CD4-positive, alpha-beta memory T cell (primary cell): Measurements from ENCODE around the gene IGHMBP2. TPM values are rescaled to one million over a fixed set of nuclear protein-coding genes. Genes with fewer than 3 reads are reported as not detected.
A peak's percentile ranks its signal among the peaks of the same experiment; 100 is the strongest.

Source experiments
- CTCF ChIA-PET: fragments of 350-600 bp; sonication (Branson Sonifier 250); formaldehyde crosslinking; loops from one replicate; lab custom pipeline; 2021; ENCODE audit warnings: inconsistent platforms; ENCODE audit not compliant: partially characterized antibody; lab: Charles Lee
- POLR2A ChIA-PET: fragments of 350-600 bp; sonication (Branson Sonifier 250); formaldehyde crosslinking; loops from one replicate; lab custom pipeline; 2021; ENCODE audit not compliant: partially characterized antibody; lab: Charles Lee
- DNase-seq, 5 donors: peaks; one replicate each; pipeline versions ENCODE4 v3.0.0 to v3.0.0-alpha.2; 2020 to 2022; ENCODE audit warnings: mixed read lengths in 1 of 5
- H3K27ac ChIP-seq: one replicate; pipeline ENCODE4 v1.7.0; 2013; ENCODE audit warnings: low read depth, low read length
- H3K27me3 ChIP-seq: 2 replicates; pipeline ENCODE4 v1.7.0; 2013; ENCODE audit warnings: mild to moderate bottlenecking, low read length, moderate library complexity; ENCODE audit not compliant: insufficient read depth
- H3K36me3 ChIP-seq: 2 replicates; pipeline ENCODE4 v1.7.0; 2013; ENCODE audit warnings: mild to moderate bottlenecking, low read length, moderate library complexity; ENCODE audit not compliant: insufficient read depth
- H3K4me1 ChIP-seq: 2 replicates; pipeline ENCODE4 v1.7.0; 2013; ENCODE audit warnings: mild to moderate bottlenecking, low read length, moderate library complexity; ENCODE audit not compliant: insufficient read depth
- H3K4me3 ChIP-seq, 2 donors: one replicate each; pipeline ENCODE4 v1.7.0; 2013; ENCODE audit warnings: low read length in 2 of 2, mild to moderate bottlenecking in 1 of 2
- H3K9me3 ChIP-seq, 2 donors: one replicate each; pipeline ENCODE4 v1.7.0; 2013; ENCODE audit warnings: low read length in 2 of 2, control low read depth in 1 of 2; ENCODE audit not compliant: control insufficient read depth in 1 of 2
- H3K27ac Mint-ChIP-seq, 7 donors: one replicate each; pipeline ENCODE4 v1.8.0; 2020 to 2021; ENCODE audit warnings: mixed read lengths in 7 of 7, mild to moderate bottlenecking in 6 of 7, inconsistent platforms in 3 of 7, moderate library complexity in 3 of 7
- H3K27me3 Mint-ChIP-seq, 2 donors: one replicate each; pipeline ENCODE4 v1.8.0; 2020 to 2021; ENCODE audit warnings: mixed read lengths in 2 of 2
- H3K36me3 Mint-ChIP-seq, 2 donors: one replicate each; pipeline ENCODE4 v1.8.0; 2020 to 2021; ENCODE audit warnings: mixed read lengths in 2 of 2, inconsistent platforms in 1 of 2, mild to moderate bottlenecking in 1 of 2
- H3K4me1 Mint-ChIP-seq, 4 donors: one replicate each; pipeline ENCODE4 v1.8.0; 2020 to 2021; ENCODE audit warnings: mixed read lengths in 4 of 4, mild to moderate bottlenecking in 1 of 4
- H3K4me3 Mint-ChIP-seq, 8 donors: one replicate each; pipeline ENCODE4 v1.8.0; 2020 to 2021; ENCODE audit warnings: mixed read lengths in 8 of 8, mild to moderate bottlenecking in 7 of 8, moderate library complexity in 6 of 8, inconsistent platforms in 3 of 8
- H3K9me3 Mint-ChIP-seq, 8 donors: one replicate each; pipeline ENCODE4 v1.8.0; 2020 to 2021; ENCODE audit warnings: mixed read lengths in 8 of 8, mild to moderate bottlenecking in 5 of 8, inconsistent platforms in 3 of 8, moderate library complexity in 1 of 8
- intact Hi-C: fragments of 100-400 bp; cut with micrococcal nuclease; formaldehyde crosslinking; loops from one replicate; pipeline ENCODE4 v1.15.1; 2023
- polyA plus RNA-seq, 2 donors: library from polyadenylated mRNA; unstranded; fragments of 300-500 nt; fragmentation: Illumina TruSeq; gene quantifications; one replicate each; pipeline ENCODE4 v1.2.3, GENCODE V29; 2021
- total RNA-seq, 2 experiments: library from RNA; stranded (reverse); gene quantifications; one replicate each; pipeline ENCODE4 v1.2.3, GENCODE V29; 2021

Gene IGHMBP2
- total and polyA plus RNA-seq, 4 experiments from 2014 or later, result 3.8 to 37.6 (median 22.7) TPM

- H3K4me3 Mint-ChIP-seq, result no peak overlapping the region
- ChIA-PET CTCF (interaction anchor here (0.7 to 0.8 kb wide), 2 partner anchors 17 to 827 kb away, joined by 3 read pairs; no protein-coding TSS in a partner anchor), POLR2A (no interaction called here)
- H3K36me3 Mint-ChIP-seq, result no peaks in the 10 kb centered on the region
- DNase-seq, result peak in 1 of 5 donors; percentile 16
- H3K4me1 Mint-ChIP-seq, result peaks cover 0 to 3% (median under 1%) of the 10 kb centered on the region in 4 donors
- no peak overlapping the region for H3K27ac ChIP-seq
- H3K9me3 ChIP-seq, result no peaks in the 10 kb centered on the region
- intact Hi-C loops, result no loop called here
- H3K27me3 ChIP-seq, result no peaks in the 10 kb centered on the region
- no peaks in the 10 kb centered on the region for H3K36me3 ChIP-seq
- no peak overlapping the region for H3K4me3 ChIP-seq
- no peaks in the 10 kb centered on the region for H3K27me3 Mint-ChIP-seq
- no peaks in the 10 kb centered on the region for H3K4me1 ChIP-seq
- H3K9me3 Mint-ChIP-seq, result no peaks in the 10 kb centered on the region
- H3K27ac Mint-ChIP-seq, result peak overlapping the region in 2 of 7 donors; percentile 30 to 58
These were observed 70.9 kb downstream of the IGHMBP2 start for GRCh38 chr11:68974421-68975194.

GRCh38 chr11:68976095-68976494 lies 72.4 kb downstream of the IGHMBP2 start:
- intact Hi-C loops, result no loop called here
- Histone ChIP-seq H3K4me1 (no peaks in the 10 kb centered on the region), H3K27me3 (no peaks in the 10 kb centered on the region), H3K27ac (no peak overlapping the region), H3K9me3 (no peaks in the 10 kb centered on the region), H3K4me3 (no peak overlapping the region), H3K36me3 (no peaks in the 10 kb centered on the region)
- H3K36me3 Mint-ChIP-seq, result no peaks in the 10 kb centered on the region
- no peaks in the 10 kb centered on the region for H3K27me3 Mint-ChIP-seq
- CTCF ChIA-PET, result no interaction called here
- peaks cover 0 to 2% (median under 1%) of the 10 kb centered on the region in 4 donors for H3K4me1 Mint-ChIP-seq
- H3K4me3 Mint-ChIP-seq, result no peak overlapping the region
- no peak overlapping the region for H3K27ac Mint-ChIP-seq
- H3K9me3 Mint-ChIP-seq, result no peaks in the 10 kb centered on the region
- DNase-seq, result no peak
- POLR2A ChIA-PET, result no interaction called here

GRCh38 chr11:68976563-68976962 lies 72.9 kb downstream of the IGHMBP2 start:
- peak overlapping the region in 1 of 7 donors; percentile 42 for H3K27ac Mint-ChIP-seq
- CTCF ChIA-PET, result interaction anchor here (1.0 kb wide), 1 partner anchor 19 kb away, joined by 3 read pairs; no protein-coding TSS in a partner anchor

GRCh38 chr11:68977781-68978625 lies 74.3 kb downstream of the IGHMBP2 start:
- POLR2A ChIA-PET, result interaction anchor here (1.4 kb wide), 1 partner anchor 15 kb away, joined by 3 read pairs; no protein-coding TSS in a partner anchor
- peaks cover 0 to 2% (median under 1%) of the 10 kb centered on the region in 4 donors for H3K4me1 Mint-ChIP-seq

More at GRCh38 chr11:68976563-68976962, 72.9 kb downstream of the IGHMBP2 start:
- Histone ChIP-seq H3K9me3 (no peaks in the 10 kb centered on the region), H3K27me3 (no peaks in the 10 kb centered on the region), H3K27ac (no peak overlapping the region), H3K36me3 (no peaks in the 10 kb centered on the region), H3K4me3 (no peak overlapping the region), H3K4me1 (no peaks in the 10 kb centered on the region)
- Mint-ChIP-seq H3K4me1 (peaks cover 0 to 2% (median under 1%) of the 10 kb centered on the region in 4 donors), H3K27me3 (no peaks in the 10 kb centered on the region), H3K36me3 (no peaks in the 10 kb centered on the region), H3K4me3 (no peak overlapping the region), H3K9me3 (peaks cover 0 to 2% (median 0%) of the 10 kb centered on the region in 8 donors)
- no peak for DNase-seq
- POLR2A ChIA-PET, result no interaction called here
- intact Hi-C loops, result no loop called here

GRCh38 chr11:68978626-68978930 lies 74.9 kb downstream of the IGHMBP2 start:
- Histone ChIP-seq H3K36me3 (no peaks in the 10 kb centered on the region), H3K4me3 (no peak overlapping the region), H3K27me3 (no peaks in the 10 kb centered on the region), H3K4me1 (no peaks in the 10 kb centered on the region), H3K27ac (no peak overlapping the region), H3K9me3 (no peaks in the 10 kb centered on the region)
- Mint-ChIP-seq H3K27me3 (no peaks in the 10 kb centered on the region), H3K27ac (no peak overlapping the region), H3K9me3 (peaks cover 0 to 10% (median 2%) of the 10 kb centered on the region in 8 donors), H3K4me3 (no peak overlapping the region), H3K36me3 (peaks cover 0 to 4% of the 10 kb centered on the region in 2 donors), H3K4me1 (peaks cover 0 to 2% (median under 1%) of the 10 kb centered on the region in 4 donors)
- ChIA-PET POLR2A (interaction anchor here (1.4 kb wide), 1 partner anchor 16 kb away, joined by 3 read pairs; no protein-coding TSS in a partner anchor), CTCF (no interaction called here)
- DNase-seq, result no peak
- intact Hi-C loops, result no loop called here

More at GRCh38 chr11:68977781-68978625, 74.3 kb downstream of the IGHMBP2 start:
- Histone ChIP-seq H3K4me3 (no peak overlapping the region), H3K27me3 (no peaks in the 10 kb centered on the region), H3K27ac (no peak overlapping the region), H3K4me1 (no peaks in the 10 kb centered on the region), H3K9me3 (no peaks in the 10 kb centered on the region), H3K36me3 (no peaks in the 10 kb centered on the region)
- peaks cover 0 to 4% of the 10 kb centered on the region in 2 donors for H3K36me3 Mint-ChIP-seq
- H3K27ac Mint-ChIP-seq, result no peak overlapping the region
- CTCF ChIA-PET, result no interaction called here
- DNase-seq, result no peak
- H3K27me3 Mint-ChIP-seq, result no peaks in the 10 kb centered on the region
- intact Hi-C loops, result no loop called here
- H3K4me3 Mint-ChIP-seq, result no peak overlapping the region
- H3K9me3 Mint-ChIP-seq, result peaks cover 0 to 10% (median 2%) of the 10 kb centered on the region in 8 donors

- H3K4me1 Mint-ChIP-seq, result peaks cover 0 to 2% (median under 1%) of the 10 kb centered on the region in 4 donors
- no peak for DNase-seq
- Histone ChIP-seq H3K27ac (no peak overlapping the region), H3K9me3 (no peaks in the 10 kb centered on the region), H3K4me3 (no peak overlapping the region), H3K27me3 (no peaks in the 10 kb centered on the region), H3K36me3 (no peaks in the 10 kb centered on the region), H3K4me1 (no peaks in the 10 kb centered on the region)
- peaks cover 0 to 10% (median 2%) of the 10 kb centered on the region in 8 donors for H3K9me3 Mint-ChIP-seq
- no peak overlapping the region for H3K4me3 Mint-ChIP-seq
- peaks cover 0 to under 1% of the 10 kb centered on the region in 2 donors for H3K27me3 Mint-ChIP-seq
- intact Hi-C loops, result no loop called here
- H3K27ac Mint-ChIP-seq, result no peak overlapping the region
- peaks cover 0 to 4% of the 10 kb centered on the region in 2 donors for H3K36me3 Mint-ChIP-seq
- ChIA-PET CTCF (no interaction called here), POLR2A (interaction anchor here (1.4 to 1.8 kb wide), 2 partner anchors 13 to 16 kb away, joined by 3 to 7 read pairs; no protein-coding TSS in a partner anchor)
These were observed 75.4 kb downstream of the IGHMBP2 start for GRCh38 chr11:68978931-68979594.
